GM23338 (cell line): ENCODE data around the gene ITPR2. TPM values are rescaled to one million over a fixed set of nuclear protein-coding genes. Genes with fewer than 3 reads are reported as not detected.

Source experiments
- ATAC-seq: fragments of 200-7000 bp; cut with Tn5 transposase; 3 replicates; pipeline ENCODE4 v1.9.1; 2020
- DNase-seq: peaks from one replicate; pipeline ENCODE4 v3.0.0-alpha.2; 2015; ENCODE audit warnings: low spot score
- H2AFZ ChIP-seq: fragments of 200-600 bp; sonication (generic); 2 replicates; pipeline ENCODE4 v1.8.0; 2016; ENCODE audit warnings: antibody characterized with exemption, mild to moderate bottlenecking, moderate library complexity
- H3F3A ChIP-seq: fragments of 200-600 bp; sonication (generic); replicated peaks from 2 replicates; pipeline ENCODE4 v1.8.0; 2017; ENCODE audit warnings: antibody characterized with exemption, mixed run types, low read depth
- H3K27ac ChIP-seq: fragments of 200-600 bp; sonication (generic); 2 replicates; pipeline ENCODE4 v1.6.1; 2016; ENCODE audit warnings: low read depth
- H3K27me3 ChIP-seq: fragments of 200-600 bp; sonication (generic); 2 replicates; pipeline ENCODE4 v1.8.0; 2016; ENCODE audit warnings: mild to moderate bottlenecking, mixed run types, moderate library complexity; ENCODE audit not compliant: insufficient read depth
- H3K36me3 ChIP-seq: fragments of 200-600 bp; sonication (generic); 2 replicates; pipeline ENCODE4 v1.8.0; 2016; ENCODE audit warnings: mild to moderate bottlenecking; ENCODE audit not compliant: insufficient read depth
- H3K4me1 ChIP-seq: fragments of 200-600 bp; sonication (generic); 2 replicates; pipeline ENCODE4 v1.8.0; 2016; ENCODE audit warnings: mild to moderate bottlenecking, moderate library complexity; ENCODE audit not compliant: insufficient read depth
- H3K4me2 ChIP-seq: fragments of 200-600 bp; sonication (generic); 2 replicates; pipeline ENCODE4 v1.7.1; 2017; ENCODE audit warnings: mixed run types
- H3K4me3 ChIP-seq: fragments of 200-600 bp; sonication (generic); 2 replicates; pipeline ENCODE4 v1.6.1; 2016; ENCODE audit warnings: mixed run types
- H3K79me2 ChIP-seq: fragments of 200-600 bp; sonication (generic); replicated peaks from 2 replicates; pipeline ENCODE4 v1.8.0; 2017; ENCODE audit warnings: mild to moderate bottlenecking; ENCODE audit not compliant: insufficient read depth
- H3K9me2 ChIP-seq: fragments of 200-600 bp; sonication (generic); 2 replicates; pipeline ENCODE4 v1.8.0; 2017; ENCODE audit not compliant: insufficient read depth
- H4K20me1 ChIP-seq: fragments of 200-600 bp; sonication (generic); replicated peaks from 2 replicates; pipeline ENCODE4 v1.8.0; 2017; ENCODE audit warnings: mild to moderate bottlenecking; ENCODE audit not compliant: insufficient read depth
- H3K27ac Mint-ChIP-seq: 2 replicates; pipeline ENCODE4 v1.8.0; 2020; ENCODE audit warnings: inconsistent platforms, mild to moderate bottlenecking, moderate library complexity, mixed read lengths
- H3K27me3 Mint-ChIP-seq: 3 replicates; pipeline ENCODE4 v1.8.0; 2022; ENCODE audit warnings: low read depth, mild to moderate bottlenecking, moderate library complexity, mixed read lengths, inconsistent platforms; ENCODE audit not compliant: insufficient read depth, poor library complexity
- H3K36me3 Mint-ChIP-seq: 3 replicates; pipeline ENCODE4 v1.8.0; 2021; ENCODE audit warnings: low read depth, mild to moderate bottlenecking, inconsistent platforms, moderate library complexity, mixed read lengths
- H3K4me1 Mint-ChIP-seq: 3 replicates; pipeline ENCODE4 v1.8.0; 2020; ENCODE audit warnings: mild to moderate bottlenecking, inconsistent platforms, mixed read lengths
- H3K4me3 Mint-ChIP-seq: 3 replicates; pipeline ENCODE4 v1.8.0; 2021; ENCODE audit warnings: moderate library complexity, mild to moderate bottlenecking, inconsistent platforms, mixed read lengths
- H3K9me3 Mint-ChIP-seq: 3 replicates; pipeline ENCODE4 v1.8.0; 2020; ENCODE audit warnings: moderate library complexity, mild to moderate bottlenecking, inconsistent platforms, mixed read lengths
- CREB1 ChIP-seq: fragments of 250-450 bp; sonication (Bioruptor Pico); IDR thresholded peaks from 2 replicates; pipeline ENCODE4 v1.5.0; 2020; ENCODE audit warnings: low read depth, mild to moderate bottlenecking, moderate library complexity
- EZH2phosphoT487 ChIP-seq: fragments of 200-600 bp; sonication (generic); IDR thresholded peaks from one replicate; pipeline ENCODE4 v1.8.1; 2018; ENCODE audit warnings: antibody characterized with exemption; ENCODE audit not compliant: unreplicated experiment
- STAT1 ChIP-seq: IDR thresholded peaks from one replicate; pipeline ENCODE4 v1.6.1; 2016; ENCODE audit warnings: antibody characterized with exemption; ENCODE audit not compliant: unreplicated experiment
- ZNF114 ChIP-seq: fragments of 250-450 bp; sonication (Bioruptor Pico); IDR thresholded peaks from 2 replicates; pipeline ENCODE4 v1.5.0; 2020; ENCODE audit warnings: mild to moderate bottlenecking, moderate library complexity
- polyA plus RNA-seq: library from polyadenylated mRNA; unstranded; fragments of >200 nt; fragmentation: Nextera tagmentation; extraction: Ambion mirVana; gene quantifications from 2 replicates; pipeline ENCODE4 v1.2.1, GENCODE V29; 2016
- total RNA-seq: library from RNA; depleted of rRNA; stranded (reverse); fragments of >200 nt; shearing (Covaris generic); gene quantifications from 2 replicates; pipeline ENCODE4 v1.2.3, GENCODE V29; 2014
- TF ChIP-seq, protein P1 (sequence below), 2 experiments: fragments of 200-600 bp in 1 of 2; sonication (generic) in 1 of 2; conservative IDR thresholded peaks; 2 replicates each; pipeline versions ENCODE4 v1.5.1 to v1.6.1; 2016 to 2017; ENCODE audit warnings: antibody characterized with exemption in 2 of 2, low read depth in 2 of 2, mild to moderate bottlenecking in 2 of 2, moderate library complexity in 1 of 2
- TF ChIP-seq, protein P2 (sequence below): IDR thresholded peaks from one replicate; pipeline ENCODE4 v1.6.1; 2018; ENCODE audit warnings: antibody characterized with exemption; ENCODE audit not compliant: unreplicated experiment
- TF ChIP-seq, protein P3 (sequence below): IDR thresholded peaks from 2 replicates; pipeline ENCODE4 v1.6.1; 2016; ENCODE audit warnings: antibody characterized with exemption

ITPR2 gene
- total and polyA plus RNA-seq, 2 experiments from 2014 or later: 44.5 to 65.2 TPM

DNA sequence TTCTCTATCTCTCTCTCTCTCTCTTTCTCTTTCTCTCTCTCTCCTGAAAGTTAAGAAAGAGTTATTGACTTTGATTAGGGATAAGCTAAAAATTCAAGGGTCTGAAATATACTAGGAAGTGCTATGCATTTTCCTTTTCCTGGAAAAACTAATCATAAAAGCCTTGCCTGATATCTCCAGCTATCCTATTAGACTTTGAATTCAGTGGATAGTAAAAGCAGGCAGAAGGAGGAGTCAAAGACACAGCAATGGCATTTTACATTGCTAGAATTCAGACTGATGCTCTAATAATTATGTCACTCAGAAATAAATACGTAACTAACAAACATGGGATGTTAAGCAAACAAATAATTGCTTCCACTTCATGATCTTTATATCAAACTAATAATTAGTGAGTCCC, 365.6 kb downstream of the ITPR2 start:
- Mint-ChIP-seq H3K4me1 (peaks cover 31% of the 10 kb centered on the region), H3K4me3 (no peak overlapping the region), H3K27ac (no peak overlapping the region), H3K27me3 (no peaks in the 10 kb centered on the region), H3K36me3 (peaks cover 10% of the 10 kb centered on the region), H3K9me3 (no peaks in the 10 kb centered on the region)
- no peak for DNase-seq
- Histone ChIP-seq H3K4me3 (no peak overlapping the region), H3K4me2 (no peak overlapping the region; the same call in 1 of the 2 replicates), H3K36me3 (no peaks in the 10 kb centered on the region; the same call in 1 of the 2 replicates), H3K79me2 (no peaks in the 10 kb centered on the region), H3F3A (no peaks in the 10 kb centered on the region), H3K27ac (no peak overlapping the region), H4K20me1 (no peaks in the 10 kb centered on the region), H3K9me2 (no peaks in the 10 kb centered on the region), H2AFZ (no peak overlapping the region), H3K4me1 (peaks cover 13% of the 10 kb centered on the region; the same call in 1 of the 2 replicates), H3K27me3 (no peaks in the 10 kb centered on the region)
- TF ChIP-seq, protein P1, sequence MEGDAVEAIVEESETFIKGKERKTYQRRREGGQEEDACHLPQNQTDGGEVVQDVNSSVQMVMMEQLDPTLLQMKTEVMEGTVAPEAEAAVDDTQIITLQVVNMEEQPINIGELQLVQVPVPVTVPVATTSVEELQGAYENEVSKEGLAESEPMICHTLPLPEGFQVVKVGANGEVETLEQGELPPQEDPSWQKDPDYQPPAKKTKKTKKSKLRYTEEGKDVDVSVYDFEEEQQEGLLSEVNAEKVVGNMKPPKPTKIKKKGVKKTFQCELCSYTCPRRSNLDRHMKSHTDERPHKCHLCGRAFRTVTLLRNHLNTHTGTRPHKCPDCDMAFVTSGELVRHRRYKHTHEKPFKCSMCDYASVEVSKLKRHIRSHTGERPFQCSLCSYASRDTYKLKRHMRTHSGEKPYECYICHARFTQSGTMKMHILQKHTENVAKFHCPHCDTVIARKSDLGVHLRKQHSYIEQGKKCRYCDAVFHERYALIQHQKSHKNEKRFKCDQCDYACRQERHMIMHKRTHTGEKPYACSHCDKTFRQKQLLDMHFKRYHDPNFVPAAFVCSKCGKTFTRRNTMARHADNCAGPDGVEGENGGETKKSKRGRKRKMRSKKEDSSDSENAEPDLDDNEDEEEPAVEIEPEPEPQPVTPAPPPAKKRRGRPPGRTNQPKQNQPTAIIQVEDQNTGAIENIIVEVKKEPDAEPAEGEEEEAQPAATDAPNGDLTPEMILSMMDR (conservative IDR thresholded peaks at IDR 0.05; ENCODE audit: low read depth in 2 of 2): no peak
- no peak for TF ChIP-seq STAT1
- no peak for TF ChIP-seq EZH2phosphoT487
- TF ChIP-seq, protein P2, sequence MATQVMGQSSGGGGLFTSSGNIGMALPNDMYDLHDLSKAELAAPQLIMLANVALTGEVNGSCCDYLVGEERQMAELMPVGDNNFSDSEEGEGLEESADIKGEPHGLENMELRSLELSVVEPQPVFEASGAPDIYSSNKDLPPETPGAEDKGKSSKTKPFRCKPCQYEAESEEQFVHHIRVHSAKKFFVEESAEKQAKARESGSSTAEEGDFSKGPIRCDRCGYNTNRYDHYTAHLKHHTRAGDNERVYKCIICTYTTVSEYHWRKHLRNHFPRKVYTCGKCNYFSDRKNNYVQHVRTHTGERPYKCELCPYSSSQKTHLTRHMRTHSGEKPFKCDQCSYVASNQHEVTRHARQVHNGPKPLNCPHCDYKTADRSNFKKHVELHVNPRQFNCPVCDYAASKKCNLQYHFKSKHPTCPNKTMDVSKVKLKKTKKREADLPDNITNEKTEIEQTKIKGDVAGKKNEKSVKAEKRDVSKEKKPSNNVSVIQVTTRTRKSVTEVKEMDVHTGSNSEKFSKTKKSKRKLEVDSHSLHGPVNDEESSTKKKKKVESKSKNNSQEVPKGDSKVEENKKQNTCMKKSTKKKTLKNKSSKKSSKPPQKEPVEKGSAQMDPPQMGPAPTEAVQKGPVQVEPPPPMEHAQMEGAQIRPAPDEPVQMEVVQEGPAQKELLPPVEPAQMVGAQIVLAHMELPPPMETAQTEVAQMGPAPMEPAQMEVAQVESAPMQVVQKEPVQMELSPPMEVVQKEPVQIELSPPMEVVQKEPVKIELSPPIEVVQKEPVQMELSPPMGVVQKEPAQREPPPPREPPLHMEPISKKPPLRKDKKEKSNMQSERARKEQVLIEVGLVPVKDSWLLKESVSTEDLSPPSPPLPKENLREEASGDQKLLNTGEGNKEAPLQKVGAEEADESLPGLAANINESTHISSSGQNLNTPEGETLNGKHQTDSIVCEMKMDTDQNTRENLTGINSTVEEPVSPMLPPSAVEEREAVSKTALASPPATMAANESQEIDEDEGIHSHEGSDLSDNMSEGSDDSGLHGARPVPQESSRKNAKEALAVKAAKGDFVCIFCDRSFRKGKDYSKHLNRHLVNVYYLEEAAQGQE: no peak
- TF ChIP-seq, protein P3, sequence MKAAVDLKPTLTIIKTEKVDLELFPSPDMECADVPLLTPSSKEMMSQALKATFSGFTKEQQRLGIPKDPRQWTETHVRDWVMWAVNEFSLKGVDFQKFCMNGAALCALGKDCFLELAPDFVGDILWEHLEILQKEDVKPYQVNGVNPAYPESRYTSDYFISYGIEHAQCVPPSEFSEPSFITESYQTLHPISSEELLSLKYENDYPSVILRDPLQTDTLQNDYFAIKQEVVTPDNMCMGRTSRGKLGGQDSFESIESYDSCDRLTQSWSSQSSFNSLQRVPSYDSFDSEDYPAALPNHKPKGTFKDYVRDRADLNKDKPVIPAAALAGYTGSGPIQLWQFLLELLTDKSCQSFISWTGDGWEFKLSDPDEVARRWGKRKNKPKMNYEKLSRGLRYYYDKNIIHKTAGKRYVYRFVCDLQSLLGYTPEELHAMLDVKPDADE: no peak
- no peak for TF ChIP-seq ZNF114
- no peak for TF ChIP-seq CREB1 (CRISPR knock-in tag)
- ATAC-seq: no peak

DNA sequence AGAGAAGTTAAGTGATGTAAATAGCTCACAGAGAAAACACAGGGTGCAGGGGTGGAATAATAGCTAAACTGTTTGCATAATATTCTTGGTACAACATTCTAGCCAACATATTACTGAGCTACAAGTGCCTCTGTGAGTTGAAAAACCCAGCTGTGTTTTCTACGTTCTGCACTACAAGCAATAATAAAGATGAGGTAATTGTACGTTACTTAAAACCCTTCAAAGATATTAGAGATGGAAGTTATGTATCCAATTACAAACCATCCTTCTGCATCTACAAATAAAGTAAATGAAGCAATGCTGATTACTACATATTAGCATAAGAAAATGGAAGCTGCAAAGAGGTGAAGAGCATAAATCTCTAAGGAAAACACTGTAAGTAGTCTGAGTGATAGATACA, 366.3 kb downstream of the ITPR2 start:
- H3K27me3 ChIP-seq: no peaks in the 10 kb centered on the region
- ATAC-seq: no peak
- H3K9me3 Mint-ChIP-seq: no peaks in the 10 kb centered on the region

More for the DNA sequence above, 366.3 kb downstream of the ITPR2 start:
- no peak for TF ChIP-seq EZH2phosphoT487
- H3K4me3 ChIP-seq: no peak overlapping the region
- Mint-ChIP-seq H3K27ac (no peak overlapping the region), H3K4me3 (no peak overlapping the region), H3K36me3 (peaks cover 10% of the 10 kb centered on the region), H3K27me3 (no peaks in the 10 kb centered on the region), H3K4me1 (peaks cover 31% of the 10 kb centered on the region)
- peaks cover 13% of the 10 kb centered on the region; the same call in 1 of the 2 replicates for H3K4me1 ChIP-seq
- H3K36me3 ChIP-seq: no peaks in the 10 kb centered on the region; the same call in 1 of the 2 replicates
- no peaks in the 10 kb centered on the region for H3K79me2 ChIP-seq
- DNase-seq: no peak
- no peak overlapping the region for H2AFZ ChIP-seq
- H3K4me2 ChIP-seq: no peak overlapping the region
- H4K20me1 ChIP-seq: no peaks in the 10 kb centered on the region
- H3F3A ChIP-seq: no peaks in the 10 kb centered on the region
- no peaks in the 10 kb centered on the region for H3K9me2 ChIP-seq
- H3K27ac ChIP-seq: no peak overlapping the region
